Subcutaneous adipose tissue (tissue), 4 donors: ENCODE results near the gene OFD1. TPM values are rescaled to one million over a fixed set of nuclear protein-coding genes. Genes with fewer than 3 reads are reported as not detected.

Experiments
- CTCF ChIP-seq: fragments of 450-650 bp; IDR thresholded peaks from one replicate; pipeline ENCODE4 v1.5.1; 2016; ENCODE audit warnings: low read depth, mild to moderate bottlenecking, control low read depth, antibody characterized with exemption, moderate library complexity
- total RNA-seq, 4 donors: library from RNA; depleted of rRNA; stranded (reverse); fragments of >200 nt; gene quantifications; one replicate each; pipeline ENCODE4 v1.1.0, GENCODE V29; 2016

The OFD1 gene
- total RNA-seq, 4 donors from 2014 or later = 12.6 to 17.9 (median 14.9) TPM

GRCh38 chrX:13703589-13703988 lies 31.0 kb upstream of the OFD1 start:
- no peak for TF ChIP-seq CTCF

- no peak for TF ChIP-seq CTCF
These were observed 23.4 kb upstream of the OFD1 start for GRCh38 chrX:13711141-13711540.

DNA sequence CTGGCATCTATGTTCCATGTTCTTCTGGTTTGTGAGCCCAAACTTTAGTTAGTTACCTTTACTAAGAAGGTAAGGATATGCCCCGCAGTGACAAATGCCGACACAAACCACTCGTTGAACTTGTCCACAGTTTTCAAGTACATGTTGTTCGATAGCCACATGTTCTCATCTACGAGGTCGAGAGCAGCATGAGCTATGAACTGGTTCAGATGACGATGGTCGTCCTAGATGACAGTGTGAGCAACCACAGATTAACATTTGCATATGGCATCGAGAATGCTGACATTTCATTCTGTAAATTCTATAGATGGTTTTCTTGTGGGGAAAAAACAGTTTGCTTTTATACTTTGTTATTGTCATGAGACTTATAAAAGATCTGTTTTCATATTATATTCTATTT lies 18.1 kb upstream of the OFD1 start:
- TF ChIP-seq CTCF = no peak

DNA sequence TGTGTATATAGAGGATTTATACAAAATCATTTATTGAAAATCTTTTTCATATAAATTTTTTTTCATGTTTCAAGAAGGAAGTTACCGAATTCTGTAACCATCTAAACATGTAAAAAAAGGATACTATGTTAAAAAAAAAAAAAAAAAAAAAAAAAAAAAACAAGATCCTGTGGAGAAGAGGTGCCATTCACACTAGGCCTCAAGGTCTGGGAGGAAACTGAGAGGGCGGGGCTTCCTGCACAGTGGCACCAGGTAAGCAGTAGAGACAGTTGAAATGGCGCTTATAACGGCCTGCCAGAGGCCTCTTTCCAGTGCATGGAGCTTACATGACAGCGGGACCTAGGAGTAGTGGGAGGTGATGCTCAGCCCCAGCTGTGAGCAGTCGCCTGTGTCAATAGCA lies 17.6 kb upstream of the OFD1 start:
- TF ChIP-seq CTCF = no peak

GRCh38 chrX:13717700-13718472 lies 16.7 kb upstream of the OFD1 start:
- TF ChIP-seq CTCF = no peak

DNA sequence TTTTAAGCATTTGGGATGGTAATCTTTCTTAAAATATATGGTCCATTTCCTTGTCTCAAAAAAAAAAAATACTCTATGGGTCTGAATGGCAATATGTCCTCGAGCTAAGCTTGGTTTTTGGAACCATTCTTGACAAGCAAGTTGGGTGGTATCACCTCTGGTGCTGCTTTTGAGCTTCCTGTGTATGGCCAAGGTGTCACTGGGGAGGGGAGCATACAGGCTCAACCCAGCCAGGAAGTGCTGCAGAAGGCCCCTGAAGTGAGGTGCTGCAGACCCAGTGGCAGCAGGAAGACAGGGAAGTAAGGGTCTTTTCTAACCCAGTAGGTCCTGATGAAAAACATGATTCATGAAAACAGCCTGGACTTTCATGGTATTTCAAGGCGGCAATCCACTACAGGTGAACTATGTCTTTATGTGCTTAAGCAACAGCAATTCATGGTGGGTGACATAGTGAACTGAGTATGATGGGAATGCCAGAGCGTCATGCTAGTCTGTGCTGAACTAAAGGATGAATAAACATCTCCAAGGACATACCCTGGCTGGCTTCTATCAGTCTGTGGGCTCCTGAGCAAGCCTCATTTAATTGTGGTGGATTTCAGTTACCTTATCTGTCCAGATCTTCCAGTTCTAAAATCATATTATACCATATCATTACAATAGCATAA lies 15.2 kb upstream of the OFD1 start:
- no peak for TF ChIP-seq CTCF

DNA sequence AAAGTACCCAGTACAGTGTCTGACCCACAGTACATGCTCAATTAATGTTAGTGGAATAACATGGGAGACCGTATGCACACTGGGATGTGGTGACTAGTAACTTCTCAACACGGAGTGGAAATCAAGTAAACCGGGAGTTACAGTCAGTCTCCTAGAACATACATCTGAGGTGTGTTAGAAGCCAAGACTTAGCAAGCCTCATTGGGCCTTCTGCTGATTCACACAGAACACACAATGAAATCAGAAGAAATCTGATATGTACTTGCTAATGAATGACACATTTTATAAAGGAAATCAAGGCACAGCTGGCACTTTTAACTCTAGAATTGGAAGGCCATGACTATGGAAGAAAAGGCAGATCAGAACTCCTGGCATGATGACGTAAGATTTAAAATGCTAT lies 13.2 kb upstream of the OFD1 start:
- no peak for TF ChIP-seq CTCF
